ENCODE results near the gene TYW1B.
"Not testable (repeated sequence)": the region's sequence is repeated elsewhere in the genome, so short reads cannot be mapped to it uniquely, and the experiment has no call there.

TYW1B gene

DNA sequence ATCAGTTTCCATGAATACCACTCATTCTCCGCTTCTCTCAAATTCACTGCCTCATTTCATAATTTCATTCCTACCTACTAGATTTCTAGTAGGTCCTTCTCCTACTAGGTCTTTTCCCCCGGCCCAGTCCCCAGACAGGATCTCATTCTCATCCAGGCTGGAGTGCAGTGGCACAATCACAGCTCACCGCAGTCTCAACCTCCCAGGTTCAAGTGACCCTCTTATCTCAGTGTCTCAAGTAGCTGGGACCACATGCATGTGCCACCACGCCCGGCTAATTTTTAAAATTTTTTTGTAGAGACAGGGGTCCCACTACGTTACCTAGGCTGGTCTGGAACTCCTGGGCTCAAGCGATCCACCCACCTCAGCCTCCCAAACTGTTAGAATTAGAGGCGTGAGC, 132.5 kb downstream of the TYW1B start:
- not testable (repeated sequence) for DNase-seq (ENCODE audit: low spot score)

GRCh38 chr7:72691442-72691841, 136.6 kb downstream of the TYW1B start:
- DNase-seq (ENCODE audit: low spot score): not testable (repeated sequence)

DNA sequence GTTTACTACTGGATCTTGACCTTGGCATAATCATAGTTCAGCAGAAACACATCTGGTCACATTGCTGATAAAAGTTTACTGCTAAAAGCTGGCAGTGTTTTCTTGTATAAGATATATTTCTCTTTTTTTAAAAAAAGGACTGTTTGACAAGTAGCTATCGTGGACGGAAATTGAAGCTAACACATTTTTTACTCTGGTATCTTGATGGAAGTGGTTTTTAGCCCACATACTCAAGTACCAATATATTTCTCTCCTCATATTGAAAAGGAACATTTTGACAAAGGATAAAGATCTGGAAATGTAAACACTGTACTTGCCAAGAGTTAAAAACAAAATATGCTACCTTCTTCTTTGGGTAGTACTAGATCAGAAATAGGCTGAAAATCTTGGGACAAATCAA, 137.8 kb downstream of the TYW1B start:
- DNase-seq (ENCODE audit: low spot score): not testable (repeated sequence)

DNA sequence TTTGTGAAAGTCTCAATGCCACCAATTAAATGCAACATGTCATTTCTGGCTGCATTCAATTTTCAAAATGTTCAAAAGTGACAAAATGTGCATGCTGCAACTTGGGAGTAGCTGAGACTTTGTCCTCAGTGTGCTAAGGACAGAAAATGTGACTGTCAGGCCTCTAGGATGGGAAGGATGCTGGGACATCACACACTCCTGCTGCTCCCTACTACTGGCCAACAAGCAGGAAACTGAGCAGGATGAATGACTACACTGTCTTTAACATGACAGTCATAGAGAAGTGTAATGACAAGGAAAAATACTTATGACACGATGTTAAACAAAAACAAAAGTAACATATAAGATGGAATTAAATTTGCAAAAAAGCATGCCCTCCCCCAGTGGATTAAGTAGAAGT, 138.7 kb downstream of the TYW1B start:
- not testable (repeated sequence) for DNase-seq (ENCODE audit: low spot score)

DNA sequence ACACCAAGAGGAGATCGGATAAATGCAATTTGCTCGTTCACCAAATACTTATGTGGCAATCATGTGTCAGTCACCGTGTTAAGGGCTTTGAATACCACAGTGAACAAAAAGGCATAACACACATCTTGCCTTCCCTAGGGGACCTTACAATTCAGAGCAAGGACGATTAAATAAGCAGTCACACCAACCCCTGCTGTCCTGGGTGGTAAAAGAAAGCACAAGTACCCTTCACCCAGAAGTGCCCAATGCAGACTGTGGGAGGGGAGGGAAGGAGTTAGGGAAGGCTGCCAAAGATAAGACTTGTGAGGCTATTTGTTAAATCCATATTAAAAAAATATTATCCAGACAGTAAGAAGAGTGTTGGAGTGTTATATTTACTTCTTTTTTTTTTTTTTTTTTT, 146.8 kb downstream of the TYW1B start:
- not testable (repeated sequence) for DNase-seq (ENCODE audit: low spot score)

- not testable (repeated sequence) for DNase-seq (ENCODE audit: low spot score)
These were observed 151.1 kb downstream of the TYW1B start for GRCh38 chr7:72676880-72677279.

DNA sequence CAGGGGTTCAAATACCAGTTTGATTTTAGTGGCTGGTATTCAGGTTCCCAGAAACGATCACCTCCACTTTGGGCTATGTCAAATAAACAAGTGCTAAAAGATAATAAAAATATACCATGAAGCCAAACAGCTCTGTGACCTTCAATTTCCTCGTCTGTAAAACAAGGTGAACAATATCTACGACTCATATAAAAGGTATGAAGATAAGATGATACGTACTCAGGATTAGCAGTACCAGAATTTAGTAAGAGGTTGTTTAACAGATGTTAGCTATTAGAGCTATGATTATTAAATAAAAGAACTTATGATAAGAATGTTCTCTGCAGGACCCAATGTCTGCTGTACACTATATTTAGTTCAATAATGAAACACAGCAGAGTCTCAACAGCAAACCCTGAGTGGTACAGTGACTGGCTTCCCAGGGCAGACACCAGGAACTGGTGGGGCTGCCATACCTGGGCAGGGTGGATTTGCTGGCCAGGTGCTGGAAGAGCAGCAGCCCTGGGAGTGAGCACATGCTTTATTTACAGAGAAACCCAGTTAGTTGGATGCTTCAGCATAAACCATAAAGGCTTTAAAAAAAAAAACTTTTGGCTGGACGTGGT, 151.8 kb downstream of the TYW1B start:
- not testable (repeated sequence) for DNase-seq (ENCODE audit: low spot score)

GRCh38 chr7:72675686-72676085, 152.3 kb downstream of the TYW1B start:
- not testable (repeated sequence) for DNase-seq (ENCODE audit: low spot score)

DNA sequence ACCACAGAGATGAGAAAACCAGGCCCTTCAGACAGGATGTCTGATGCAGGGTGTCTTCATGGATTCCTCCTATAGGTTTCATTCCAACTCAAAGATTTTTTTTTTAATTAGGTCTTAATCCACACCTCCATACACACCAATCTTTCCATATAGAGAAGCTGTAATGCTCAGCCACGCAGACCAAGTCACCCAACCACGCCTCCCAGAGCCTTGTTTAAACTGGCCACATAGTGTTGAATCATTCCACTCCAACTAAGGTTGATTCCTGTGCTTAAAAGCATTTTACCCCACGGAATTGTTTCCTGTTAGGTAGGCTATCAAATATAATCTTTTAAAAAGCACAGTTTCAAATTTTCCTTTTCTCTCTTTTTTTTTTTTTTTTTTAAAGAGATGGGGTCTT, 153.6 kb downstream of the TYW1B start:
- no peak for DNase-seq (ENCODE audit: low spot score)

DNA sequence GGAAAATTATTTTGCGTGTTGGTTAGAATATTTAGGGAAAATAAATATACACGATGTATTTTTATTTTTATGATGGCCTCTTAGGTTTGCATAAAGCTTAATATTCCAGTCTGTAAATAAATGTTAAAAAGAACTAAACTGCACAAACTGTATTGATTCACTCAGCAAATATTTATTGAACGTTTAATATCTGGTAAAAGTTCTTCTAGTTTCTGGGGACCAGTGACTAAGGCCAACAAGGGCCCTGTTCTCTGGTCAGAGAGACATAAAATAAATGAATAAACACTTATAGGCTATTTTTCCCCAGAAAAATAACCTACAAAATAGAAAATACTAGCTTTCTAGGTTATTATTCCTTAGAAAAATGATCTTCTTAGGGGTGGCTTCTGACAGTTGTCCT, 157.2 kb downstream of the TYW1B start:
- not testable (repeated sequence) for DNase-seq (ENCODE audit: low spot score)

- not testable (repeated sequence) for DNase-seq (ENCODE audit: low spot score)
These were observed 159.6 kb downstream of the TYW1B start for GRCh38 chr7:72668435-72668834.

DNA sequence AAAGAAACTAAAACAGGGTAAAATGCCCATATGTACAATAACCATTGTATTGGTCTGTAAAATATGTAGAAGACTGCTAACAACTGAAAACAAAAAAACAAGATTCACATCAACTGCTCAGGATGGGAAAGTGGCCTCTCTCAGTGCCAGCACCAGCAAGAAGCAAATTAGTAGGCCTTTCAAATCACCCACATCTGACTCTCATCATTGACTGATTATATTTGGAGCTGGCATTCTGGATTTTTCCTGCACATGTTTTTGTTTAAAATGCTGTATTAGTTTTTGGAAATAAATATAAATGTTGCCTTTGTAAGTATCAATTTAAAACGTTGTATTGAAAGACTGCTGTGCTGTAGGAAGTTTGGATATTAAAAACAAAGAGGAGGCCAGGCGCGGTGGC, 161.0 kb downstream of the TYW1B start:
- not testable (repeated sequence) for DNase-seq (ENCODE audit: low spot score)

DNA sequence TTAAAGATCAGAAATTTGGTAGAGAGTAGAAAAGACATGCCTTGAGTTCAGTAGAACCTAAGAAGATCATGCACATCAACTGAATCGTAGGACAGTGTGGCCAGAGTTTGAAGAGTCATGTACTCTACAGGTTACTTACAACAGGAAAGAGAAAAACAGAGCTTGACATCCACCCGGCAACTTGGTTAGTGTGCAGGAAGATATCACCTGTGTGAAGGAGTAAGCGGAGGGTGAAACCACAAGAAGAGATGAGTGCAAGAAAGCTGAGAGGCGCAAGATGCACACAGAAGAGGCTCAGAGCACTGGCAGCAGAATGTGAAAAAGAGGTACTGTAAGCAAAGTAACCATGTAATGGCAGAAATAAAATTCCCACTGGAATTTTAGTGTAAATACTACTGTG, 179.4 kb downstream of the TYW1B start:
- DNase-seq (ENCODE audit: low spot score): not testable (repeated sequence)

- DNase-seq (ENCODE audit: low spot score): not testable (repeated sequence)
These were observed 184.3 kb downstream of the TYW1B start for GRCh38 chr7:72643708-72644107.

DNA sequence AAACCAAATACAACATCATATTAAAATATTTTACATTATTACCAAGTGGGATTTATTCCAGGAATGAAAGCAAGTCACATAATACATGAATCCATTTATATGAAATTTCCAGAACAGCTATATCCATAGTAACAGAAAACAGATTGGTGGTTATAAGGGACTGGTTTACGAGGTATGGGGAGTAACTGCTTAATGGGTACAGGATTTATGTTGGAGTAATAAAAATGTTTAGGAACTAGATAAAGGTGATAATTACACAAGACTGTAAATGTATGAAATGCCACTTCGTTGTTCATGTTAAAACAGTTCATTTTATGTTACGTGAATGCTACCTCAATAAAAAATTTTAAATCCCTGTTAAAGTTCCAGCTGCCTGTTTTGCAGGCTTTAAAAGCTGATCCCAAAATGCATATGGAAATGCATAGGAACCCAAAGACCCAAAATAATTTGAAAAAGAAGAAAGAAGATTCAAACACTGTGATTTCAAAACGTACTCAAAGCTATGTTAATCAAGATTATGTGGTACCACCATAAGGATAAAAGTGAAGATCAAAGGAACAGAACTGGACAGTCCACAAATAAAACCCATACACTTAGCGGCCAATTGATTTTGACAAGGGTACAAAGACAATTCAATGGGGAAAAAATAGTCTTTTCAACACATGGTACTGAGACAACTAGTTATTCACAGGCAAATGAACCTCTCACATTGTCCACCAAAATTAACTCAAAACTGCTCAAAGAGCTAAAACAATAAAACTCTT, 186.3 kb downstream of the TYW1B start:
- not testable (repeated sequence) for DNase-seq (ENCODE audit: low spot score)

DNA sequence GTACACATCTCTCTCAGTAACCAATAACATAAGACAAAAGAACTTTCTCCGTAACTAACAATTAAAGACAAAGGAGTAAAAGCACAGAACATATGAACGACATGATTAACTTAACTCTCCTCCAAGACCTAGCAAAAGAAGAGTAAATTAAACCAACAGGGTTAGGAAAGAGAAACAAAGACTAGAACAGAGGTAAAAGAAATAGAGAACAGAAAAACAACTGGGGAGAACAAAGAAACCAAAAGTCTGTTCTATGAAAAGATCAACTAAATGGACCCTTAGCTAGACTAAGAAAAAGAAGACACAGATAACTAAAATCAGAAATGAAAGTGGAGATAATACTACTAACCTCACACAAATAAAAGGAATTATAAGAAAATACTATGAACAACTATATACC, 187.3 kb downstream of the TYW1B start:
- not testable (repeated sequence) for DNase-seq (ENCODE audit: low spot score)

DNA sequence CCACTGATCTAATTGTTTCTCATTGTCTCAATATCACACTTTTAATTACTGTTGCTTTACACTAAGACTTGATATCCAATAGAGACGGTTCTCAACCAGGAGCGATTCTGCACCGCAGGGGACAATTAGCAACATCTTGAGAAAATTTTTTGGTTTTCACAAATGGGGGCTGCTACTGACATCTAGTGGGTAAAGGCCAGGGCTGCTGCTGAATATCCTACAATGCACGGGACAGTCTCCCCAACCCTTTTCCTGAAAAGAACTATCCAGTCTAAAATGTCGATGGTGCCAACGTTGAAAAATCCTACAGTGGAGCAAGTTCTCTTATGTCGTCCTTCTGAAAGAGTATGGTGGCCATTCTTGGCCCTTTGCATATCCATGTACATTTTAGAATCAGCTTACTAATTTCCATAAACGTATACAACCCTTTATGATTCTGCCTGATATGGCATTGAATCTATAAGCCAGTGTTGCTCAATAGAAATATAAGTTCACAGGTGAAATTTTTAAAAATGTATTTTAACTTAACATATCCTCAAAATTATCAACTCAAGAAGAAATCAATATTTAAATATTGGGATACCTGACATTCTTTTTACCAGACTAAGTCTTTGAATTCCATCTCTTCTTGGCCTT, 192.6 kb downstream of the TYW1B start:
- not testable (repeated sequence) for DNase-seq (ENCODE audit: low spot score)

DNA sequence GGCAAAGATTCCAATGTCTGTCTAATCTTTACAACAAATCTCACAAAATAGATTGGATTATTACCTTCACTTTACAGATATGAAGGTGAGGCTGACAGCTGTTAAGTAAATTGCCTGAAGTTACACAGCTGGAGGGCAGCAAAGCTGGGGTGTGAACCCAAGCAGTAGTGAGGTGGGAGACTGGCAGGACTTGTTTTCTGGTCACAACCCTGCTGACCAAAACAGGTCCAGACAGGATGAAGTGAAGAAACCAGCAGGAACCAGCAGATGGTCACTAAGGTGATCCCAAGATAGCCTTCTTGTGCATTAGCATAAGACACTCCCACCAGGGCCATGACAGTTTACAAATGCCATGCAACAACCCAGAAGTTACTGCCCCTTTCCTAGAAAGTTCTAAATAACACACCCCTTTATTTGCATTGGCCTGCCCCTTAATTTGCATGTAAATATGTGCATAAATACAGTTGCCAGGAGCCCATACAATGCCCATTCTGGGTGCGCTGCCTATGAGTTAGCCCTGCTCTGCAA, 195.2 kb downstream of the TYW1B start:
- not testable (repeated sequence) for DNase-seq (ENCODE audit: low spot score)

GRCh38 chr7:72628375-72628774, 199.6 kb downstream of the TYW1B start:
- not testable (repeated sequence) for DNase-seq (ENCODE audit: low spot score)

DNA sequence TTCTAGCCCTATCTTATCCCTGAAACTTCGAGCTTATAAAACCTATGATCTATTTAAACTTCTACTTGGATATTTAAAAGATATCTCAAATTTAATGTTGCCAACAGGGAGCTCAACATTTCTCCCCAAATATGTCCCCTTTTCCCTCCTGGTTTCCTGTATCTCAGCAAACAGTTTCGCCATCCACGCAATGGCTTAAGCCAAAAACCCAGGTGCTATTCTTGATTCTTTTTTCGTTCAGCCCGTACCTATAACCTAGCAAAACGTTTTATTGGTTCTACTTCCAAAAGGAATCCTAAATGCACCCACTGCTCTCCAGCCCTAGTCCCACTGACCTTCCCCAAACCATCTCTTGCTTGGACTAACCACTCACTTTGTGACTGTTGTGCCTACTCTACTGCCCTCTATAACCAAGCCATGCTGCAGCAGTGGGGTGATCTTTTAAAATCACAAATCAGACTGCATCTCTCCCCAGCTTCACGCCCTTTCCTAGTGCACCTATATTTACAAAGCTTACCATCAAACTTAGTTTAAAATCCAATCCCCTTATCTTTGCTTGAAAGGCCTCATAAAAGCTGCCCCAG, 201.5 kb downstream of the TYW1B start:
- not testable (repeated sequence) for DNase-seq (ENCODE audit: low spot score)

DNA sequence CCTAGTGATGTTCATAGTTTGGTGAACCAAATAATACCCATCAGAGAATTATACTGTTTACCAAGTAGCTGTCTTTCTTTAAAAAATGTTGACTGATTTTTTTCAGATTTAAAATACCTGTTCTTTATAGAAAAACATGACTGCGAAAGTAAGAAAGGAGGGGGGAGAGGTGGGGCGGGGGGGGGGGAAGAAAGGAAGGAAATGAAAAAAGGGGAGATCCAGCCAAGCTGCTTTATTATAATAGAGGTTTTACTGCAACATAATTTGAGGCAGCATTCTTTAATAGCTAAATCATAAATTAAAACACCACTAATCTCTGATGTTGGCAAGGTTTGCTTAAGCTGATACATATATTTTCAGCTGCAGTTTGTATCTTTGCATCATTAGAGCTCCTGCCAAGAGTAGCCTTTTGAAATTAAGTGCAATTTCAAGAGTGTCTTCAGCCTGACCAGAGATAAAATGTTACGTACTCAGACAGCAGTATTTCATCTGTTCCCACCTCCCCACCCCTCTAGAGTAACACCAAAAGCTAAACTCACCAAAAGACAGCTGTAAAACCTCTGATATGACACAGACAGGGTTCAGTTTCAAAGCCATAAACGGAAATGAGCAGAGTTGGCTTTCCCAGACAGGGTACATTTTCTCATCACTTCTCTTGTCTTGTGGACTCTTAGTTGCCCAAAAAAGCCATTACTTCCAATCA, 202.1 kb downstream of the TYW1B start:
- not testable (repeated sequence) for DNase-seq (ENCODE audit: low spot score)

GRCh38 chr7:72622532-72622931, 205.5 kb downstream of the TYW1B start:
- DNase-seq (ENCODE audit: low spot score): no peak
